ENCODE measurements around the gene ZEB1.

ZEB1 gene

GRCh38 chr10:31397852-31398251 lies 78.8 kb downstream of the ZEB1 start:
- DNase-seq: no peak
- WGBS (ENCODE audit: extremely low coverage, insufficient coverage, insufficient read length): no CpG with 5 or more reads among the region's 1 CpG

GRCh38 chr10:31399171-31399570 lies 80.2 kb downstream of the ZEB1 start:
- H4K91ac ChIP-seq (ENCODE audit: low read depth, low read length): no peak overlapping the region
- no peaks in the 10 kb centered on the region for H3K27me3 ChIP-seq (ENCODE audit: insufficient read depth, low read length)
- no peak overlapping the region for H3K18ac ChIP-seq (ENCODE audit: low read length)
- no peaks in the 10 kb centered on the region for H3K79me2 ChIP-seq (ENCODE audit: control insufficient read depth, insufficient read depth, low read length, poor library complexity)
- H2BK5ac ChIP-seq (ENCODE audit: low read depth, low read length, poor library complexity): no peak overlapping the region
- H3K4me2 ChIP-seq (ENCODE audit: low read length): no peak overlapping the region
- H2BK120ac ChIP-seq (ENCODE audit: insufficient read depth, low read length, poor library complexity): no peak overlapping the region
- H4K12ac ChIP-seq (ENCODE audit: low read depth, low read length): no peak overlapping the region
- no peak overlapping the region for H3K4me3 ChIP-seq (ENCODE audit: low read depth, low read length)
- H3K23ac ChIP-seq (ENCODE audit: low read length): no peak overlapping the region
- no peak overlapping the region for H4K8ac ChIP-seq (ENCODE audit: low read depth, low read length)
- H2AFZ ChIP-seq (ENCODE audit: insufficient read depth, low read length, poor library complexity): no peak overlapping the region
- H3K36me3 ChIP-seq (ENCODE audit: control insufficient read depth in 1 of 2, insufficient read depth in 2 of 2, low read length in 2 of 2): no peaks in the 10 kb centered on the region
- no peak for DNase-seq
- no peak overlapping the region for H3K4ac ChIP-seq (ENCODE audit: low read depth, low read length)
- H3K14ac ChIP-seq (ENCODE audit: low read length): no peak overlapping the region
- H3K79me1 ChIP-seq (ENCODE audit: low read length): no peaks in the 10 kb centered on the region
- no CpG with 5 or more reads among the region's 5 CpGs for WGBS (ENCODE audit: extremely low coverage, insufficient coverage, insufficient read length)
- H3K4me1 ChIP-seq (ENCODE audit: control insufficient read depth in 1 of 2, insufficient read depth in 2 of 2, low read length in 2 of 2): no peaks in the 10 kb centered on the region
- H3K27ac ChIP-seq (ENCODE audit: low read depth, low read length): no peak overlapping the region
- H3K9me3 ChIP-seq (ENCODE audit: insufficient read depth, low read depth, low read length): no peaks in the 10 kb centered on the region
- H2BK12ac ChIP-seq (ENCODE audit: low read length): no peak overlapping the region
- H3K9ac ChIP-seq (ENCODE audit: low read length): no peak overlapping the region
- H2AK5ac ChIP-seq (ENCODE audit: low read length): no peak overlapping the region

More at GRCh38 chr10:31397852-31398251, 78.8 kb downstream of the ZEB1 start:
- H3K18ac ChIP-seq (ENCODE audit: low read length): no peak overlapping the region
- no peak overlapping the region for H2BK5ac ChIP-seq (ENCODE audit: low read depth, low read length, poor library complexity)
- H3K4ac ChIP-seq (ENCODE audit: low read depth, low read length): no peak overlapping the region
- H3K4me3 ChIP-seq (ENCODE audit: low read depth, low read length): no peak overlapping the region
- no peak overlapping the region for H2AK5ac ChIP-seq (ENCODE audit: low read length)
- H3K4me2 ChIP-seq (ENCODE audit: low read length): no peak overlapping the region
- no peak overlapping the region for H4K8ac ChIP-seq (ENCODE audit: low read depth, low read length)
- no peak overlapping the region for H2BK120ac ChIP-seq (ENCODE audit: insufficient read depth, low read length, poor library complexity)
- H4K91ac ChIP-seq (ENCODE audit: low read depth, low read length): no peak overlapping the region
- H3K9ac ChIP-seq (ENCODE audit: low read length): no peak overlapping the region
- H3K9me3 ChIP-seq (ENCODE audit: insufficient read depth, low read depth, low read length): no peaks in the 10 kb centered on the region
- no peaks in the 10 kb centered on the region for H3K36me3 ChIP-seq (ENCODE audit: control insufficient read depth in 1 of 2, insufficient read depth in 2 of 2, low read length in 2 of 2)
- no peak overlapping the region for H2BK12ac ChIP-seq (ENCODE audit: low read length)
- H4K12ac ChIP-seq (ENCODE audit: low read depth, low read length): no peak overlapping the region
- no peak overlapping the region for H2AFZ ChIP-seq (ENCODE audit: insufficient read depth, low read length, poor library complexity)
- no peak overlapping the region for H3K14ac ChIP-seq (ENCODE audit: low read length)
- H3K79me1 ChIP-seq (ENCODE audit: low read length): no peaks in the 10 kb centered on the region
- no peak overlapping the region for H3K23ac ChIP-seq (ENCODE audit: low read length)
- H3K27me3 ChIP-seq (ENCODE audit: insufficient read depth, low read length): no peaks in the 10 kb centered on the region
- H3K4me1 ChIP-seq (ENCODE audit: control insufficient read depth in 1 of 2, insufficient read depth in 2 of 2, low read length in 2 of 2): no peaks in the 10 kb centered on the region
- H3K27ac ChIP-seq (ENCODE audit: low read depth, low read length): no peak overlapping the region
- H3K79me2 ChIP-seq (ENCODE audit: control insufficient read depth, insufficient read depth, low read length, poor library complexity): no peaks in the 10 kb centered on the region

DNA sequence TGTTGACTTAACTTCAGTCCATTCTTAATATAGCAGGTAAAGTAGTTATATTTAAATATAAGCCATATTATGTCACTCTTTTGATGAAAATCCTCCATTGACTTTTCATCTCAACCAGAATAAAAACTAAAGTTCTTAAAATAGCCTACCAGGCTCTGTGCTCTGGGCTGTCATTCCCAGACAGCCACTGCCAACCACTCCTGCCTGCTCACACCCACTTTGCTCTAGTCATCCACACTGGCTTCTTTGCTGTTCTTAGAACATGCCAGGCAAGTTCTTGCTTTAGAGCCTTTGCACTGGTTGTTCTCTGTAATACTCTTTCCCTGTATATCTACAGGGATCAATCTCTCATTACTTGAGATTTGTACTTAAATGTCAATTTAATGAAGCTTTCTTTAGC lies 80.6 kb downstream of the ZEB1 start:
- Histone ChIP-seq H3K4me1 (ENCODE audit: control insufficient read depth in 1 of 2, insufficient read depth in 2 of 2, low read length in 2 of 2) (no peaks in the 10 kb centered on the region), H2AFZ (ENCODE audit: insufficient read depth, low read length, poor library complexity) (no peak overlapping the region), H2AK5ac (ENCODE audit: low read length) (no peak overlapping the region), H3K4me2 (ENCODE audit: low read length) (no peak overlapping the region), H3K36me3 (ENCODE audit: control insufficient read depth in 1 of 2, insufficient read depth in 2 of 2, low read length in 2 of 2) (no peaks in the 10 kb centered on the region), H3K79me2 (ENCODE audit: control insufficient read depth, insufficient read depth, low read length, poor library complexity) (no peaks in the 10 kb centered on the region), H3K9me3 (ENCODE audit: insufficient read depth, low read depth, low read length) (no peaks in the 10 kb centered on the region), H3K23ac (ENCODE audit: low read length) (no peak overlapping the region), H3K4ac (ENCODE audit: low read depth, low read length) (no peak overlapping the region), H3K79me1 (ENCODE audit: low read length) (no peaks in the 10 kb centered on the region), H2BK120ac (ENCODE audit: insufficient read depth, low read length, poor library complexity) (no peak overlapping the region), H3K4me3 (ENCODE audit: low read depth, low read length) (no peak overlapping the region), H3K18ac (ENCODE audit: low read length) (no peak overlapping the region), H2BK5ac (ENCODE audit: low read depth, low read length, poor library complexity) (no peak overlapping the region), H4K8ac (ENCODE audit: low read depth, low read length) (no peak overlapping the region), H3K27me3 (ENCODE audit: insufficient read depth, low read length) (no peaks in the 10 kb centered on the region), H4K91ac (ENCODE audit: low read depth, low read length) (no peak overlapping the region), H3K27ac (ENCODE audit: low read depth, low read length) (no peak overlapping the region), H4K12ac (ENCODE audit: low read depth, low read length) (no peak overlapping the region), H3K14ac (ENCODE audit: low read length) (no peak overlapping the region), H3K9ac (ENCODE audit: low read length) (no peak overlapping the region), H2BK12ac (ENCODE audit: low read length) (no peak overlapping the region)
- no peak for DNase-seq

DNA sequence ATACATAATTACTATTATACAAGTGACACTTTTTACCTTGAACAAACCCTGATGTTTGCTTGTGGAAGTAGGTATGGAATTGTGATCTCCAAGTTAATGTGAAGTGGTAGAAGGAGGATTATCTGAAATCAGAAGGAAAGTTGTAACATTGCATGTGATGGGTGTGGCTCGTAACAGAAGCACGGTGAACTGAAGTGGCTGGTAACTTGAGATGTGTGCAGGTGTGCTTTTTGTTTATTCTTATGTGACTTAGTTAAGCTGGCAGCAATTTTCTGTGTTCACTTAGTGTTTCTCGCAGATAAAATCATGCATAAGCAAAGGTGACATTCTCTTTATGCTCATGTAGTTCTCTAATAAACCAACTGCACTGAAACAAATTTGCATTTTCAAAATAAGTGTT lies 82.3 kb downstream of the ZEB1 start:
- Histone ChIP-seq H3K14ac (ENCODE audit: low read length) (no peak overlapping the region), H3K4me1 (ENCODE audit: control insufficient read depth in 1 of 2, insufficient read depth in 2 of 2, low read length in 2 of 2) (no peaks in the 10 kb centered on the region), H4K91ac (ENCODE audit: low read depth, low read length) (no peak overlapping the region), H3K4me2 (ENCODE audit: low read length) (no peak overlapping the region), H2AFZ (ENCODE audit: insufficient read depth, low read length, poor library complexity) (no peak overlapping the region), H3K4me3 (ENCODE audit: low read depth, low read length) (no peak overlapping the region), H3K27ac (ENCODE audit: low read depth, low read length) (no peak overlapping the region), H3K9me3 (ENCODE audit: insufficient read depth, low read depth, low read length) (no peaks in the 10 kb centered on the region), H3K79me2 (ENCODE audit: control insufficient read depth, insufficient read depth, low read length, poor library complexity) (no peaks in the 10 kb centered on the region), H3K9ac (ENCODE audit: low read length) (no peak overlapping the region), H3K36me3 (ENCODE audit: control insufficient read depth in 1 of 2, insufficient read depth in 2 of 2, low read length in 2 of 2) (no peaks in the 10 kb centered on the region), H3K18ac (ENCODE audit: low read length) (no peak overlapping the region), H2AK5ac (ENCODE audit: low read length) (no peak overlapping the region), H3K79me1 (ENCODE audit: low read length) (no peaks in the 10 kb centered on the region), H2BK12ac (ENCODE audit: low read length) (no peak overlapping the region), H4K8ac (ENCODE audit: low read depth, low read length) (no peak overlapping the region), H2BK120ac (ENCODE audit: insufficient read depth, low read length, poor library complexity) (no peak overlapping the region), H3K4ac (ENCODE audit: low read depth, low read length) (no peak overlapping the region), H4K12ac (ENCODE audit: low read depth, low read length) (no peak overlapping the region), H3K23ac (ENCODE audit: low read length) (no peak overlapping the region), H2BK5ac (ENCODE audit: low read depth, low read length, poor library complexity) (no peak overlapping the region), H3K27me3 (ENCODE audit: insufficient read depth, low read length) (no peaks in the 10 kb centered on the region)
- DNase-seq: no peak
- whole genome bisulfite sequencing (ENCODE audit: extremely low coverage, insufficient coverage, insufficient read length): no CpG with 5 or more reads among the region's 3 CpGs

GRCh38 chr10:31404640-31405039 lies 85.6 kb downstream of the ZEB1 start:
- H3K79me1 ChIP-seq (ENCODE audit: low read length): no peaks in the 10 kb centered on the region

More at GRCh38 chr10:31404640-31405039, 85.6 kb downstream of the ZEB1 start:
- Histone ChIP-seq H2BK5ac (ENCODE audit: low read depth, low read length, poor library complexity) (no peak overlapping the region), H3K9ac (ENCODE audit: low read length) (no peak overlapping the region), H3K27ac (ENCODE audit: low read depth, low read length) (no peak overlapping the region), H3K79me2 (ENCODE audit: control insufficient read depth, insufficient read depth, low read length, poor library complexity) (no peaks in the 10 kb centered on the region), H2BK12ac (ENCODE audit: low read length) (no peak overlapping the region), H3K14ac (ENCODE audit: low read length) (no peak overlapping the region), H2AFZ (ENCODE audit: insufficient read depth, low read length, poor library complexity) (no peak overlapping the region), H3K4ac (ENCODE audit: low read depth, low read length) (no peak overlapping the region), H3K18ac (ENCODE audit: low read length) (no peak overlapping the region), H4K12ac (ENCODE audit: low read depth, low read length) (no peak overlapping the region), H3K4me1 (ENCODE audit: control insufficient read depth in 1 of 2, insufficient read depth in 2 of 2, low read length in 2 of 2) (no peaks in the 10 kb centered on the region), H3K36me3 (ENCODE audit: control insufficient read depth in 1 of 2, insufficient read depth in 2 of 2, low read length in 2 of 2) (no peaks in the 10 kb centered on the region), H4K91ac (ENCODE audit: low read depth, low read length) (no peak overlapping the region), H2BK120ac (ENCODE audit: insufficient read depth, low read length, poor library complexity) (no peak overlapping the region), H3K9me3 (ENCODE audit: insufficient read depth, low read depth, low read length) (no peaks in the 10 kb centered on the region), H3K23ac (ENCODE audit: low read length) (no peak overlapping the region), H3K4me3 (ENCODE audit: low read depth, low read length) (no peak overlapping the region), H3K27me3 (ENCODE audit: insufficient read depth, low read length) (no peaks in the 10 kb centered on the region), H4K8ac (ENCODE audit: low read depth, low read length) (no peak overlapping the region), H2AK5ac (ENCODE audit: low read length) (no peak overlapping the region), H3K4me2 (ENCODE audit: low read length) (no peak overlapping the region)
- DNase-seq: no peak
